ENCODE data around the gene HSP90AB1. TPM values are rescaled to one million over a fixed set of nuclear protein-coding genes. Genes with fewer than 3 reads are reported as not detected.

HSP90AB1 gene
- total and polyA plus RNA-seq, 9 of the 15 experiments (the other 6 are each of a cell fraction or from before 2014, with no cell fraction given) = 1,780 to 3,358 (median 2,262) TPM

GRCh38 chr6:44298055-44298803 lies 51.3 kb downstream of the HSP90AB1 start (continued):
- TF ChIP-seq ZKSCAN8 (CRISPR knock-in tag; IDR thresholded peaks at IDR 0.05) (no peak), POLR3A (IDR thresholded peaks at IDR 0.05; ENCODE audit: borderline replicate concordance, extremely low read depth, insufficient read depth, insufficient read length) (no peak), POLR2B (IDR thresholded peaks at IDR 0.05; ENCODE audit: low read depth, partially characterized antibody) (peak; percentile 20), NFIX (CRISPR knock-in tag; IDR thresholded peaks at IDR 0.05; ENCODE audit: low read depth) (no peak), DNMT1 (IDR thresholded peaks at IDR 0.05) (no peak), RAD21 (CRISPR knock-in tag; conservative IDR thresholded peaks at IDR 0.05 in 1 of 2, IDR thresholded peaks at IDR 0.05 in 1 of 2) (no peak), CTCF (IDR thresholded peaks at IDR 0.05 in 2 of 3, conservative IDR thresholded peaks at IDR 0.05 in 1 of 3; ENCODE audit: insufficient read depth in 2 of 3, low read depth in 1 of 3, low read length in 3 of 3) (0 out of 6 replicates have a peak, but pooled peaks of 1 of the 3 experiments have one; percentile 1), ZNF668 (CRISPR knock-in tag; IDR thresholded peaks at IDR 0.05) (no peak), ZNF507 (tag; conservative IDR thresholded peaks at IDR 0.05) (no peak), POLR2A (conservative IDR thresholded peaks at IDR 0.05) (peak; percentile 41), SRSF3 (IDR thresholded peaks at IDR 0.05; ENCODE audit: insufficient read depth, low read length) (no peak)

All from K562 (cell line).